ENCODE results near the gene RASL11B. TPM values are rescaled to one million over a fixed set of nuclear protein-coding genes. Genes with fewer than 3 reads are reported as not detected.
A peak's percentile ranks its signal among the peaks of the same experiment; 100 is the strongest.

The RASL11B gene
- total RNA-seq, 1 experiment from 2014 or later = 26.6 TPM

- Histone ChIP-seq H3K4me3 (no peak overlapping the region), H3K27me3 (no peaks in the 10 kb centered on the region), H3K9me3 (replicated peaks) (peaks cover 6% of the 10 kb centered on the region), H3K36me3 (no peaks in the 10 kb centered on the region), H3K4me1 (peaks cover 20% of the 10 kb centered on the region), H3K27ac (peak overlapping the region; percentile 2; the same call in 1 of the 2 replicates)
- no peak for DNase-seq
Measured at GRCh38 chr4:52853351-52853750, 8.8 kb upstream of the RASL11B start.

GRCh38 chr4:52856801-52857200 lies 5.3 kb upstream of the RASL11B start:
- H3K9me3 ChIP-seq (replicated peaks) = peaks cover 6% of the 10 kb centered on the region
- no peak overlapping the region for H3K27ac ChIP-seq
- H3K36me3 ChIP-seq = no peaks in the 10 kb centered on the region
- no peak for DNase-seq
- no peak overlapping the region for H3K4me3 ChIP-seq
- no peaks in the 10 kb centered on the region for H3K27me3 ChIP-seq
- H3K4me1 ChIP-seq = peaks cover 20% of the 10 kb centered on the region

DNA sequence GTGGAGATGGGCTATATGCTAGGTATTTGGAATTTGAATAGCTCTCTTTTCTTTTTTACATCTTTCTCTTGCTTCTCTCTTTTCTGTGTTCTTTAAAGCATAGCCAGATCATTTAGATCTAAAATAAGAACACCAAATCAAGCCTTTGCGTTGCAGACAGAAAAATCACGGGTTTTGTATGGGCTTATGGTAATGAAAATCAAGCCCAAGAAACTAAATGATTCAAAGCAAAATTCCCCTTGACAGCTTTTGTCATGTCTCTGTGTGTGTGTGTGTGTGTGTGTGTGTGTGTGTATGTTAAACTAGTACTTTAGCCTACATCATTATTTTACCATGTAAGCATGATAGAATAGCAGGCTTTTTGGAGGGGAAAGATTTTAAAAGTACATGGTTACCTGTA lies 1.8 kb upstream of the RASL11B start:
- peaks cover 18% of the 10 kb centered on the region for H3K36me3 ChIP-seq
- no peak overlapping the region for H3K27ac ChIP-seq
- no peak overlapping the region for H3K4me3 ChIP-seq
- no peak for DNase-seq
- H3K27me3 ChIP-seq = no peaks in the 10 kb centered on the region
- peaks cover 6% of the 10 kb centered on the region; the same call in 1 of the 2 replicates for H3K9me3 ChIP-seq (replicated peaks)
- peaks cover 6% of the 10 kb centered on the region; the same call in 1 of the 2 replicates for H3K4me1 ChIP-seq

DNA sequence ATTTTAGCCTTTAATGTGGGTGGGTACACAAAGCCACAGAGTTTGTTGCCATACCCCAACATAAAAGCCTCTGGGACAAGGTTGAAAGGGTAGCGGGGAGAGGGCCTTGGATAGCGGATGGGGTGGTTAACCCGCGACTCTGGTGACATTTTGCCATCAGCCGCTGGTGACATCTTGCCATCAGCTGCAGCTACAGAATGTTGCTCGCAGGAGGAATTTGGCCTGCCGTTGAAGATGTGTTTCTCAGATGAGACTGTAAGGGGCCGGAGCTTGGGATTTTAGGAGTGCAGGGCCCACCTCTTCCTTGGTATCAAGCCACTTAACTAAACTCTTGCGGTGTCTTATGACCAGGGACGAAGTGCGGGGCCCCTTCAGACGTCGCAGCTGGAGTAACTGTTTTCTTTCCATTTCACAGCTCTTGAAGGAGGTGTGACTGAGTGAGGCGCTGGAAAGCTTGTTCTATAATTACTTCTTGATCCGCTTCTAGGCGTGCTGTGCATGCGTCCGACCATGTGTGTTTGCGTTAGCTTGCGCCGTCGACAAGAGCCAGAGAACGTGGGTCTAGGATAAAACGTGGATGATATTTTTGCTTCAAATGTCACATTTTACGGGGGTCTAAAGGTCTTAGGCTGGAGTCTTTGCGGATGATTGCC lies 820 bp upstream of the RASL11B start:
- peaks cover 28% of the 10 kb centered on the region for H3K36me3 ChIP-seq
- H3K4me3 ChIP-seq = peak overlapping the region; percentile 87
- H3K9me3 ChIP-seq (replicated peaks) = peaks cover 6% of the 10 kb centered on the region; the same call in 1 of the 2 replicates
- H3K27me3 ChIP-seq = no peaks in the 10 kb centered on the region
- no peak for DNase-seq
- H3K27ac ChIP-seq = peak overlapping the region; percentile 75
- peaks cover 6% of the 10 kb centered on the region; the same call in 1 of the 2 replicates for H3K4me1 ChIP-seq

GRCh38 chr4:52862639-52863161 lies 583 bp downstream of the RASL11B start:
- Histone ChIP-seq H3K4me1 (peaks cover 8% of the 10 kb centered on the region), H3K4me3 (peak overlapping the region; percentile 87), H3K27me3 (no peaks in the 10 kb centered on the region), H3K9me3 (replicated peaks) (peaks cover 5% of the 10 kb centered on the region; the same call in 1 of the 2 replicates), H3K36me3 (peaks cover 37% of the 10 kb centered on the region), H3K27ac (peak overlapping the region; percentile 75)
- DNase-seq = peak in 1 of 2 experiments; percentile 49

DNA sequence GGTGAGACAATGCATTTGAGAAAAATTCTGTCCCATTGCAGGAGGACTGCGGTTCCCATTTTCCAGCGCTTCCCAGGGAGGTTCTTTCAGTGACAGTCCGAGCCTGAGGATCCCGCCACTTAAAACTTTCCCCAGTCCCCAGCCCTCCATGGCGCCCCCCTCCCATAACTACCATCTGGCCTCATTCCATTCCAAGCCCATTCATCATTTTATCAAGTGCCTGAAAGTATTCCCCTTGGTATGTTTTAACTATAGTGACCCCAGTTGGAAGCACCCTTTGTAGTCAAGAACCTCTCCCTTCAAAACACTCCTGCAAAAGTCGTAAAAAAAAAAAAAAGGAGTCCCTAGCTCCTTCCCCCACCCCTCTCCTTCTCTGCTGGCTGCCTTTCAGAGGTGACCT lies 1.2 kb downstream of the RASL11B start:
- H3K27ac ChIP-seq = peak overlapping the region; percentile 75
- H3K27me3 ChIP-seq = no peaks in the 10 kb centered on the region
- peak in 1 of 2 experiments; percentile 23 for DNase-seq
- peak overlapping the region; percentile 87 for H3K4me3 ChIP-seq
- no peaks in the 10 kb centered on the region for H3K9me3 ChIP-seq (replicated peaks)
- H3K36me3 ChIP-seq = peaks cover 37% of the 10 kb centered on the region
- peaks cover 14% of the 10 kb centered on the region for H3K4me1 ChIP-seq

- DNase-seq = no peak
- H3K27ac ChIP-seq = no peak overlapping the region
- H3K4me1 ChIP-seq = peaks cover 22% of the 10 kb centered on the region
- H3K27me3 ChIP-seq = no peaks in the 10 kb centered on the region
- H3K9me3 ChIP-seq (replicated peaks) = no peaks in the 10 kb centered on the region
- no peak overlapping the region for H3K4me3 ChIP-seq
- peaks cover 37% of the 10 kb centered on the region for H3K36me3 ChIP-seq
Measured at GRCh38 chr4:52864793-52865192, 2.7 kb downstream of the RASL11B start.

DNA sequence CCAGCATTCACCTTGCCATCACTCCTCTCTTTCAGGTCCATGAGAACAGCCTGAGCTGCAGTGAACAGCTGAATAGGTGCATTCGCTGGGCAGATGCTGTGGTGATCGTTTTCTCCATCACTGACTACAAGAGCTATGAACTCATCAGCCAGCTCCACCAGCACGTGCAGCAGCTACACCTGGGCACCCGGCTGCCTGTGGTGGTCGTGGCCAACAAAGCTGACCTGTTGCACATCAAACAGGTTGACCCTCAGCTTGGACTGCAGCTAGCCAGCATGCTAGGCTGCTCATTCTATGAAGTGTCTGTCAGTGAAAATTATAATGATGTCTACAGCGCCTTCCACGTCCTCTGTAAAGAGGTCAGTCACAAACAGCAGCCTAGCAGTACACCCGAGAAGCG lies 3.2 kb downstream of the RASL11B start:
- H3K27ac ChIP-seq = no peak overlapping the region
- H3K36me3 ChIP-seq = peaks cover 37% of the 10 kb centered on the region
- H3K4me3 ChIP-seq = no peak overlapping the region
- peaks cover 27% of the 10 kb centered on the region for H3K4me1 ChIP-seq
- H3K27me3 ChIP-seq = no peaks in the 10 kb centered on the region
- no peak for DNase-seq
- no peaks in the 10 kb centered on the region for H3K9me3 ChIP-seq (replicated peaks)

DNA sequence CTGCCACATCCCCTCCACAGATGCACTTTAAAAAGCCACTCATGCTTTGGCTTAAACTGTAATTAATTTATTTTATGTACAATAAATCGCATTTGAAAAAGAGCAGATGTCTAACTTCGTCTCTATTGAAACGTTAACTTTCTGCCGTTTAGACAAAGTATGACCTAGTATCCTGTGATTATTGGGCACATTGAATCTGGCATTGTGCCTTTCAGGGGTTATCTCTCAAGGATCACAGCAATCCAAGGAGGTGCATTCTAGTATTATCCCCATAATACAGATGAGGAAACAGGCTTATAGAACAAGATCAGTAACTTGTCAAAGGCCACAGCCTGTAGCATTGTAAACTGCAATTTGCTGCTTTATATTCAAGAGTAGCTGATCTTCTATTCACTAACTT lies 4.6 kb downstream of the RASL11B start:
- Histone ChIP-seq H3K27me3 (no peaks in the 10 kb centered on the region), H3K27ac (no peak overlapping the region), H3K4me1 (peaks cover 35% of the 10 kb centered on the region), H3K4me3 (no peak overlapping the region), H3K36me3 (peaks cover 37% of the 10 kb centered on the region), H3K9me3 (replicated peaks) (no peaks in the 10 kb centered on the region)
- no peak for DNase-seq

DNA sequence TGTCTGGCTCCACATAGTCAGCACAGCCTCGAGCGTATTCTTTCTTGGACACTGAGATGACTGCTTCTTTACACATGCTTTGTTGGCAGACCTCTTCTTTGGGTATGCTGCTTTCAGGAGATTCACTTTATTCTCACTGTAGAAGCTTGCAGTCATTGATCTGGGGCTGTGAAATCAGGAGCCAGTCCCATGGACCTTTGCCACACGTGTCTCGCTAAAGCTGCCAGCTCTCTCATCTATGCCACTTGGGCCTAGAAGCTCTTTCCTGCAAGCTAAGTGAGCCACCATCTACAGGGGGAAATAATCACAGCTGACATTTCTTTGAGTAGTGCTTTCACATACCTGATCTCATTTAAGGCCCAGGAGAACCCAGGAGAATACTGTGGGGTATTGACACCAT lies 5.0 kb downstream of the RASL11B start:
- Histone ChIP-seq H3K27ac (no peak overlapping the region), H3K4me1 (peaks cover 35% of the 10 kb centered on the region)
- no peak for DNase-seq

GRCh38 chr4:52868133-52868532 lies 6.0 kb downstream of the RASL11B start:
- H3K4me1 ChIP-seq = peaks cover 42% of the 10 kb centered on the region
- no peaks in the 10 kb centered on the region for H3K9me3 ChIP-seq (replicated peaks)
- peak; percentile 47 to 67 for DNase-seq
- H3K27ac ChIP-seq = peak overlapping the region; percentile 98
- no peak overlapping the region for H3K4me3 ChIP-seq
- peaks cover 37% of the 10 kb centered on the region for H3K36me3 ChIP-seq
- no peaks in the 10 kb centered on the region for H3K27me3 ChIP-seq

More for the DNA sequence above, 5.0 kb downstream of the RASL11B start:
- no peaks in the 10 kb centered on the region for H3K9me3 ChIP-seq (replicated peaks)
- H3K4me3 ChIP-seq = no peak overlapping the region
- H3K36me3 ChIP-seq = peaks cover 37% of the 10 kb centered on the region
- H3K27me3 ChIP-seq = no peaks in the 10 kb centered on the region

- H3K4me3 ChIP-seq = peak overlapping the region; percentile 38
- no peaks in the 10 kb centered on the region for H3K9me3 ChIP-seq (replicated peaks)
- peak overlapping the region; percentile 98 for H3K27ac ChIP-seq
- peaks cover 30% of the 10 kb centered on the region for H3K36me3 ChIP-seq
- peak; percentile 98 for DNase-seq
- H3K27me3 ChIP-seq = no peaks in the 10 kb centered on the region
- H3K4me1 ChIP-seq = peaks cover 46% of the 10 kb centered on the region
Measured at GRCh38 chr4:52869196-52869595, 7.1 kb downstream of the RASL11B start.

DNA sequence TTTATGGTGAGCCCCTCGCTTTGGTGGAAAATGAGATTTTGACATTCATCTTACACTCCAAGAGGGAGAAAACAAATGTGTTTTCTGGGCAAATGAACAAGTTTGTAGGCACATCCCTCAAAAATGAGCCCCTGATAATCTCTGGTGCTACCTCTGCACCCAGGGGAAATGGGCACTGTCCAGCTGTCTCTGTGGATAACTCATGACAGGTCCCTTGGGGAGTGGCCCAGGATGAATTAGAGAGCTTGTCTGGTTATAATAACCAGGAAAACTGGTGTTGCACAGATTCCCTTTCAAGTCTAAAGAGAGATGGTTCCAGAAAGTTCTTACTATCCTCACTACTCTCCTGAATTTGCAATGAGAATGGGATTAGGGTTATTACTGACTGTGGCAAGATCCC lies 7.5 kb downstream of the RASL11B start:
- peaks cover 51% of the 10 kb centered on the region for H3K4me1 ChIP-seq

GRCh38 chr4:52870225-52870624 lies 8.1 kb downstream of the RASL11B start:
- Histone ChIP-seq H3K27me3 (no peaks in the 10 kb centered on the region), H3K4me1 (peaks cover 53% of the 10 kb centered on the region), H3K27ac (peak overlapping the region; percentile 98), H3K36me3 (peaks cover 20% of the 10 kb centered on the region), H3K9me3 (replicated peaks) (no peaks in the 10 kb centered on the region), H3K4me3 (no peak overlapping the region)
- peak in 1 of 2 experiments; percentile 41 for DNase-seq

More for the DNA sequence above, 7.5 kb downstream of the RASL11B start:
- DNase-seq = peak; percentile 94 to 96
- Histone ChIP-seq H3K36me3 (peaks cover 26% of the 10 kb centered on the region), H3K9me3 (replicated peaks) (no peaks in the 10 kb centered on the region), H3K27me3 (no peaks in the 10 kb centered on the region), H3K4me3 (peak overlapping the region; percentile 38), H3K27ac (peak overlapping the region; percentile 98)

GRCh38 chr4:52873191-52873590 lies 11.1 kb downstream of the RASL11B start:
- peaks cover 46% of the 10 kb centered on the region for H3K4me1 ChIP-seq
- H3K27ac ChIP-seq = peak overlapping the region; percentile 70
- H3K4me3 ChIP-seq = peak overlapping the region; percentile 7
- no peaks in the 10 kb centered on the region for H3K27me3 ChIP-seq
- no peaks in the 10 kb centered on the region for H3K9me3 ChIP-seq (replicated peaks)
- peak; percentile 70 to 86 for DNase-seq
- H3K36me3 ChIP-seq = no peaks in the 10 kb centered on the region

Measured in SJCRH30 (cell line).